Measurements from ENCODE around the gene PKHD1.

DNA sequence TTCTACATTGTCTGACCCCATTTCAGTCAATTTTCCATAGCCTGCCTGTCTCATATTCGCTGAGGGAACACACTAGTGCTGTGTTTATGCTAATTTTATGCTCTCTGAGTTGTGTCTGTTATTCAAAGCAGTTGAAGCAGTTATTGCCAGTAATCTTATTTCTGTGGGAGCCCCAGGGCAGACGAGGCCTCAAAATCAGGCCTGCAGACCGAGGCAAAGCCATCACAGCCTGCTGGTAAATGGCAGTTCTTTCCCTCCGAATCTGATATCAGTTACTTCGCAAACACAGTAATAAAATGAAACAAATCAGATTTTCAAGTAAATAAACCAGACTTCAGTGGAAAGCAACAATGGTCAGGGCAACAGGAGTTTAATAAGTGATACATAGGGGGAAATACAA is 508.4 kb downstream of the PKHD1 start:
- TF ChIP-seq, protein P1, sequence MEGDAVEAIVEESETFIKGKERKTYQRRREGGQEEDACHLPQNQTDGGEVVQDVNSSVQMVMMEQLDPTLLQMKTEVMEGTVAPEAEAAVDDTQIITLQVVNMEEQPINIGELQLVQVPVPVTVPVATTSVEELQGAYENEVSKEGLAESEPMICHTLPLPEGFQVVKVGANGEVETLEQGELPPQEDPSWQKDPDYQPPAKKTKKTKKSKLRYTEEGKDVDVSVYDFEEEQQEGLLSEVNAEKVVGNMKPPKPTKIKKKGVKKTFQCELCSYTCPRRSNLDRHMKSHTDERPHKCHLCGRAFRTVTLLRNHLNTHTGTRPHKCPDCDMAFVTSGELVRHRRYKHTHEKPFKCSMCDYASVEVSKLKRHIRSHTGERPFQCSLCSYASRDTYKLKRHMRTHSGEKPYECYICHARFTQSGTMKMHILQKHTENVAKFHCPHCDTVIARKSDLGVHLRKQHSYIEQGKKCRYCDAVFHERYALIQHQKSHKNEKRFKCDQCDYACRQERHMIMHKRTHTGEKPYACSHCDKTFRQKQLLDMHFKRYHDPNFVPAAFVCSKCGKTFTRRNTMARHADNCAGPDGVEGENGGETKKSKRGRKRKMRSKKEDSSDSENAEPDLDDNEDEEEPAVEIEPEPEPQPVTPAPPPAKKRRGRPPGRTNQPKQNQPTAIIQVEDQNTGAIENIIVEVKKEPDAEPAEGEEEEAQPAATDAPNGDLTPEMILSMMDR (IDR thresholded peaks at IDR 0.05) = no peak
- TF ChIP-seq POLR2A (IDR thresholded peaks at IDR 0.05) = no peak

Data from adrenal gland (tissue), 5 donors.